HepG2 (cell line): ENCODE data around the gene NRAP. TPM values are rescaled to one million over a fixed set of nuclear protein-coding genes. Genes with fewer than 3 reads are reported as not detected.

Experiments
- ATAC-seq: fragments of 200-7000 bp; cut with Tn5 transposase; 3 replicates; pipeline ENCODE4 v1.9.1; 2020; ENCODE audit warnings: mild to moderate bottlenecking, moderate library complexity
- BruUV-seq: library from RNA; stranded (reverse); fragments of 400-500 nt; replicated peaks from 2 replicates; lab custom pipeline; 2021; lab: Mats Ljungman, UMichigan
- CTCF ChIA-PET: fragments of 300-600 bp; formaldehyde crosslinking; extraction: SDS; loops from one replicate; lab custom pipeline; 2021; ENCODE audit warnings: low total read pairs, inconsistent platforms, low intra/inter-chr PET ratio; lab: Yijun Ruan, JAX
- POLR2A ChIA-PET: fragments of 350-600 bp; sonication (Branson Sonifier 250); formaldehyde crosslinking; loops from one replicate; lab custom pipeline; 2020; ENCODE audit warnings: antibody characterized with exemption, inconsistent platforms; lab: Yijun Ruan, JAX
- DNase-seq: peaks from one replicate; pipeline ENCODE4 v3.0.0-alpha.2; 2015; ENCODE audit warnings: low spot score
- FAIRE-seq: peaks from 3 replicates; lab custom pipeline; 2011; peaks lifted over from hg19 to GRCh38; lab: Jason Lieb, UNC
- H2AFZ ChIP-seq: one replicate; pipeline ENCODE4 v1.6.1; 2011; ENCODE audit warnings: low read length, inconsistent platforms
- H3K27ac ChIP-seq: fragments of 300-600 bp; 3 replicates; pipeline ENCODE4 v1.8.0; 2011; ENCODE audit warnings: mixed run types, mild to moderate bottlenecking, mixed read lengths, low read length, inconsistent platforms; ENCODE audit not compliant: insufficient read depth; ENCODE audit errors: extremely low read length
- H3K27me3 ChIP-seq, 2 experiments: fragments of 200-600 bp in 1 of 2; 2 replicates in 1 of 2; 3 replicates in 1 of 2; pipeline versions ENCODE4 v1.6.0 to v1.8.0; 2011; ENCODE audit warnings: low read length in 2 of 2, mild to moderate bottlenecking in 2 of 2, moderate library complexity in 2 of 2, inconsistent platforms in 1 of 2; ENCODE audit not compliant: insufficient read depth in 2 of 2, control insufficient read depth in 1 of 2
- H3K36me3 ChIP-seq, 2 experiments: fragments of 200-600 bp in 1 of 2; replicated peaks in 1 of 2; 2 replicates in 1 of 2; 3 replicates in 1 of 2; pipeline versions ENCODE4 v1.5.1 to v1.8.0; 2011; ENCODE audit warnings: low read length in 2 of 2, inconsistent platforms in 1 of 2; ENCODE audit not compliant: insufficient read depth in 2 of 2, control insufficient read depth in 1 of 2
- H3K4me1 ChIP-seq: 2 replicates; pipeline ENCODE4 v1.5.1; 2012; ENCODE audit warnings: low read length, inconsistent platforms; ENCODE audit not compliant: insufficient read depth
- H3K4me2 ChIP-seq: 2 replicates; pipeline ENCODE4 v1.6.0; 2011; ENCODE audit warnings: low read depth, low read length, inconsistent platforms
- H3K4me3 ChIP-seq, 3 experiments: fragments of 200-600 bp in 1 of 3; sonication (generic), shearing (Covaris generic) in 1 of 3; replicated peaks in 1 of 3; 2 replicates each; pipeline ENCODE4 v1.5.1; 2011 to 2016; ENCODE audit warnings: low read length in 3 of 3, inconsistent platforms in 2 of 3, low read depth in 2 of 3, mild to moderate bottlenecking in 2 of 3, control low read depth in 1 of 3, mixed read lengths in 1 of 3; ENCODE audit not compliant: insufficient read depth in 1 of 3
- H3K79me2 ChIP-seq: one replicate; pipeline ENCODE4 v1.6.1; 2011; ENCODE audit warnings: low read length, inconsistent platforms; ENCODE audit not compliant: insufficient read depth
- H3K9ac ChIP-seq: 2 replicates; pipeline ENCODE4 v1.6.0; 2011; ENCODE audit warnings: mild to moderate bottlenecking, low read depth, low read length, inconsistent platforms; ENCODE audit not compliant: insufficient read depth
- H3K9me3 ChIP-seq: 2 replicates; pipeline ENCODE4 v1.5.1; 2012; ENCODE audit warnings: mild to moderate bottlenecking, low read length
- H4K20me1 ChIP-seq: 2 replicates; pipeline ENCODE4 v1.6.0; 2011; ENCODE audit warnings: inconsistent platforms, mild to moderate bottlenecking, low read length, moderate library complexity; ENCODE audit not compliant: insufficient read depth
- SIN3B ChIP-seq: fragments of 150-350 bp; IDR thresholded peaks from 2 replicates; pipeline ENCODE4 v1.6.1; 2014; ENCODE audit warnings: low read length
- SP5 ChIP-seq: IDR thresholded peaks from 2 replicates; pipeline ENCODE4 v1.6.1; 2016; ENCODE audit warnings: low read depth, borderline replicate concordance
- TCF7 ChIP-seq: sonication (generic); IDR thresholded peaks from 2 replicates; pipeline ENCODE4 v1.6.1; 2016; ENCODE audit warnings: antibody characterized with exemption, low read depth
- ZBTB3 ChIP-seq: sonication (generic); formaldehyde crosslinking; IDR thresholded peaks from 2 replicates; pipeline ENCODE4 v1.4.0; 2020; ENCODE audit warnings: low read depth, mild to moderate bottlenecking, moderate library complexity, missing genetic modification reagents, borderline replicate concordance
- ZNF33B ChIP-seq: sonication (generic); formaldehyde crosslinking; IDR thresholded peaks from 2 replicates; pipeline ENCODE4 v1.5.1; 2020; ENCODE audit warnings: mild to moderate bottlenecking, missing genetic modification reagents
- WGBS: methylation state at CpG from one replicate; pipeline ENCODE4 v1.1.6; 2017; ENCODE audit warnings: low lambda C conversion rate; 5-methylcytosine and 5-hydroxymethylcytosine counted together
- in situ Hi-C: cut with HindIII; loops from 2 replicates; pipeline ENCODE4 v1.10.0; 2017; ENCODE audit warnings: low pct_unique_long_range_greater_than_20kb; ENCODE audit not compliant: extremely low pct_ligation_motif_present
- intact Hi-C: fragments of 100-400 bp; cut with micrococcal nuclease; formaldehyde crosslinking; loops from one replicate; pipeline ENCODE4 v1.10.0; 2022; ENCODE audit not compliant: unreplicated experiment
- polyA plus RNA-seq, 8 experiments: library from polyadenylated mRNA; depleted of rRNA in 3 of 8; stranded (reverse) in 7 of 8; unstranded in 1 of 8; fragments of >200 nt; fragmentation: Illumina TruSeq in 4 of 8; extraction: Trizol in 4 of 8; gene quantifications; 2 replicates each; pipeline versions ENCODE4 v1.2.1 to v1.2.3, GENCODE V29; 2011 to 2016; ENCODE audit warnings: low read depth in 4 of 8, missing spikeins in 1 of 8, mixed read lengths in 1 of 8; ENCODE audit not compliant: insufficient read depth in 1 of 8
- total RNA-seq, 5 experiments: library from RNA; depleted of rRNA; stranded (reverse); fragments of >200 nt; fragmentation: Illumina TruSeq; extraction: Trizol; gene quantifications; 2 replicates each; pipeline ENCODE4 v1.2.3, GENCODE V29; 2016; ENCODE audit warnings: low read depth in 1 of 5
- TF ChIP-seq, protein P1 (sequence below), 2 experiments: sonication (generic) in 1 of 2; formaldehyde crosslinking in 1 of 2; IDR thresholded peaks; 2 replicates each; pipeline versions ENCODE4 v1.5.1 to v1.6.1; 2011 to 2020; ENCODE audit warnings: borderline replicate concordance in 1 of 2, low read depth in 1 of 2, low read length in 1 of 2, mild to moderate bottlenecking in 1 of 2, missing genetic modification reagents in 1 of 2, moderate library complexity in 1 of 2

The NRAP gene
- total and polyA plus RNA-seq, 2 of the 13 experiments (the other 11 are each of a cell fraction or from before 2014, with no cell fraction given) = not detected

DNA sequence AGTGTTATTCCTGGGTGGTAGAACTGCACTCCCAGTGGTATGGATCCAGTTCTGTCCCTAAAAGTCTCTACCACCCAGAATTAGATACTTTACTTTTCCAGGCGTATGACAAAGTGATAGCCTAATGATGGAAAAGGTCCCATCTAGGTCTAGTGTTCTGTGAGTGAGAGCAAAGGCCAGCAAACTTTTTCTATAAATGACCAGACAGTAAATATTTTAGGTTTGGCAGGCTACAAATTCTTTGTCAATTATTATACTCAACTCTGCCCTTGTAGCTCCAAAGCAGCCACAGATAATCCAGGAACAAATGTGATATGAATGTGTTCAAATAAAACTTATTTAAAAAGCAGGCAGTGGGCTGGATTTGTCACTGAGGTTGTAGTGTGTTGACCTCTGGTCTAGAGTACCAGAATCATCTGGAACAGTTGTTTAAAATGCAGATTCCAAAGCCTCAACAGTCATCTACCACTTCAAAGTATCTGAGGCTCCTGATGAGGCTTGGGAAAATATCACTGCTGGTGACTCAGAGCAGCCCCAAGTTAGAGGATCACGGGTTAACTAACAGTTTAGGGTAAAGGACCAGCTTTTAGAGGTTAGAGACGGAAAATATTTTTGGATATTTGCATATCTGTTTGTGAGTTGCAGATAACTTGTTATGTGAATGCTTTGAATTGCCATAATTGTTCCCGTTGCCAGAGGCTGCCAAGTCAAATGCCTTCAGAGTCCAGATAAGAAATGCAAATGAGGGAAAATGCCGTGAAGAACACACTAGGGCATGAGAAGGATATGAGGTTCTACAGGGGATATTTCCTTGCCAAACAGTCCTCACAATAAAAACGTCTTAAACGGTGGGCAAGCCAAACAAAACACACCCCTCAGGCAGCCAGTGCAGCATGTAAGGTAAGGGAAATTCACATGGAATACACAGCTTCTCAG, 19.4 kb downstream of the NRAP start:
- ChIA-PET CTCF (no interaction called here), POLR2A (no interaction called here)
- TF ChIP-seq ZNF33B (CRISPR knock-in tag) = no peak
- TF ChIP-seq TCF7 = 0 out of 2 replicates have a peak, but pooled peaks have one; percentile 21
- TF ChIP-seq ZBTB3 (CRISPR knock-in tag) = no peak
- TF ChIP-seq SP5 (CRISPR knock-in tag) = no peak
- no peak for TF ChIP-seq SIN3B
- TF ChIP-seq, protein P1, sequence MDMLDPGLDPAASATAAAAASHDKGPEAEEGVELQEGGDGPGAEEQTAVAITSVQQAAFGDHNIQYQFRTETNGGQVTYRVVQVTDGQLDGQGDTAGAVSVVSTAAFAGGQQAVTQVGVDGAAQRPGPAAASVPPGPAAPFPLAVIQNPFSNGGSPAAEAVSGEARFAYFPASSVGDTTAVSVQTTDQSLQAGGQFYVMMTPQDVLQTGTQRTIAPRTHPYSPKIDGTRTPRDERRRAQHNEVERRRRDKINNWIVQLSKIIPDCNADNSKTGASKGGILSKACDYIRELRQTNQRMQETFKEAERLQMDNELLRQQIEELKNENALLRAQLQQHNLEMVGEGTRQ (IDR thresholded peaks at IDR 0.05; ENCODE audit: low read depth, low read length) = no peak
- TF ChIP-seq, protein P1 (CRISPR knock-in tag; IDR thresholded peaks at IDR 0.05; ENCODE audit: borderline replicate concordance) = no peak
- Histone ChIP-seq H3K36me3 (no peaks in the 10 kb centered on the region), H3K4me2 (no peak overlapping the region), H3K4me3 (no peak overlapping the region), H3K27ac (no peak overlapping the region), H4K20me1 (no peaks in the 10 kb centered on the region), H2AFZ (no peak overlapping the region), H3K79me2 (no peaks in the 10 kb centered on the region), H3K27me3 (no peaks in the 10 kb centered on the region), H3K4me1 (0 out of 2 replicates have a peak, but pooled peaks cover 8% of the 10 kb centered on the region), H3K9ac (no peak overlapping the region), H3K9me3 (no peaks in the 10 kb centered on the region)
- intact Hi-C loops (no loop called here), in situ Hi-C loops (no loop called here)
- peak; percentile 15 for DNase-seq
- BruUV-seq = no TSS peak
- WGBS = 5% methylated on average over 7 of the region's 7 CpGs
- no peak for FAIRE-seq
- ATAC-seq = no peak
